Natural killer cell (primary cell): ENCODE data around the gene MAGEA1. TPM values are rescaled to one million over a fixed set of nuclear protein-coding genes. Genes with fewer than 3 reads are reported as not detected.

ENCODE experiments used
- ATAC-seq, 3 donors: fragments of 150-1000 bp in 2 of 3; fragments of 200-7000 bp in 1 of 3; cut with Tn5 transposase; 1 replicate in 1 of 3; 2 replicates in 2 of 3; pipeline ENCODE4 v1.10.0; 2021; ENCODE audit warnings: mild to moderate bottlenecking in 2 of 3, moderate library complexity in 2 of 3
- DNase-seq, 2 donors: peaks; one replicate each; pipeline versions ENCODE4 v3.0.0 to v3.0.0-alpha.2; 2013 to 2021; ENCODE audit warnings: mixed read lengths in 1 of 2
- H3K27ac ChIP-seq: one replicate; pipeline ENCODE4 v1.5.1; 2013; ENCODE audit warnings: mild to moderate bottlenecking, low read length
- H3K27me3 ChIP-seq: one replicate; pipeline ENCODE4 v1.6.1; 2013; ENCODE audit warnings: low read length; ENCODE audit not compliant: control insufficient read depth, insufficient read depth
- H3K36me3 ChIP-seq: one replicate; pipeline ENCODE4 v1.6.1; 2013; ENCODE audit warnings: low read length; ENCODE audit not compliant: control insufficient read depth, insufficient read depth
- H3K4me1 ChIP-seq: one replicate; pipeline ENCODE4 v1.6.1; 2013; ENCODE audit warnings: low read length; ENCODE audit not compliant: control insufficient read depth, insufficient read depth
- H3K4me3 ChIP-seq: one replicate; pipeline ENCODE4 v1.5.1; 2013; ENCODE audit warnings: low read length
- H3K9me3 ChIP-seq: one replicate; pipeline ENCODE4 v1.6.1; 2013; ENCODE audit warnings: low read length; ENCODE audit not compliant: control insufficient read depth, insufficient read depth
- H3K27ac Mint-ChIP-seq, 2 donors: one replicate each; pipeline ENCODE4 v1.8.0; 2022; ENCODE audit warnings: mild to moderate bottlenecking in 2 of 2, mixed read lengths in 2 of 2, moderate library complexity in 1 of 2
- H3K27me3 Mint-ChIP-seq, 2 donors: one replicate each; pipeline ENCODE4 v1.8.0; 2022; ENCODE audit warnings: low read depth in 2 of 2, mixed read lengths in 2 of 2
- H3K36me3 Mint-ChIP-seq: one replicate; pipeline ENCODE4 v1.8.0; 2022; ENCODE audit warnings: mixed read lengths
- H3K4me1 Mint-ChIP-seq, 2 donors: one replicate each; pipeline ENCODE4 v1.8.0; 2022; ENCODE audit warnings: mixed read lengths in 2 of 2
- H3K4me3 Mint-ChIP-seq: one replicate; pipeline ENCODE4 v1.8.0; 2022; ENCODE audit warnings: mild to moderate bottlenecking, moderate library complexity, mixed read lengths
- H3K9me3 Mint-ChIP-seq, 2 donors: one replicate each; pipeline ENCODE4 v1.8.0; 2022; ENCODE audit warnings: mixed read lengths in 2 of 2
- WGBS: methylation state at CpG from one replicate; pipeline ENCODE4 v1.1.7; 2013; ENCODE audit warnings: missing lambda C conversion rate; ENCODE audit not compliant: insufficient coverage; 5-methylcytosine and 5-hydroxymethylcytosine counted together
- intact Hi-C: fragments of 100-400 bp; cut with micrococcal nuclease; formaldehyde crosslinking; loops from one replicate; pipeline ENCODE4 v1.14.2; 2022
- total RNA-seq, 4 donors: library from RNA; stranded (reverse); fragments of 120-200 nt in 1 of 4; gene quantifications; one replicate each; pipeline versions ENCODE4 v1.2.3 to v1.2.4, GENCODE V29; 2013 to 2022
- TF ChIP-seq, protein P1 (sequence below): fragments of 200-600 bp; IDR thresholded peaks from one replicate; pipeline ENCODE4 v1.8.0; 2022; ENCODE audit warnings: antibody characterized with exemption

The MAGEA1 gene
- total RNA-seq, 3 donors from 2014 or later (not counting 1 experiment from before 2014, with no cell fraction given), result not detected

DNA sequence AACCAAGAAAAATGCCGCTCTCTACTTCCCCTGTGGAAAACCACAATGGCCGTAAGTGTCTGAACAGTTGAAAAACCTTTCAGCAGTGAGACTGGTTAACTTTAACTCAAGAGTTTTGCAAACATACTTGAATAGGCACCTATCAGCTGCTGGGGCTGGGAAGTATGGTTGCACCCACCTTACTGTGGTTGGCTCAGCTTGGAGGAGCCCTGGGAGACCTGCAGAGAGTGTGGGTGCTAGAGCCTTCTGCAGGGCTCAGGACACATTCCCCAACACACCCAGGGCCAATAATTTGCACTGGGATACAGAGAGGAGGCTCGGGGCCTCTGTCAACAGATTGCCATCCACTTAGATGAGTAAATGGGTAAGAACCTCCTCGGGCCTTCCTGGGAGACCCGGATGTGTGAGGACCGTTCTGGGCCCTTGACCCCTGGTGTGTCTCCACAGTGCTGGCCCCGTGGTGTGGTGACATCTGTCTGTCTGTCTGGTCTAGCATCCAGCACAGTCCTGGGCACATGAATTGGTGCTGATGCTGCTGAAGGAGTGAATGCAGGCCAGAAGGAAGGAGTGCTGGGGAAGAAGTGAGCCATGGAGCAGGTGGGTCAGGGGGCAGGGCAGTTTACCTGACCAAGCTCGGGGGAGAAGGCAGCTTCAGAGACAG is 46.5 kb downstream of the MAGEA1 start:
- no peak overlapping the region for H3K4me3 ChIP-seq
- no peak overlapping the region for H3K4me3 Mint-ChIP-seq
- DNase-seq (no peak), ATAC-seq (no peak)
- H3K27me3 ChIP-seq, result no peaks in the 10 kb centered on the region
- no peaks in the 10 kb centered on the region for H3K9me3 ChIP-seq
- TF ChIP-seq, protein P1, sequence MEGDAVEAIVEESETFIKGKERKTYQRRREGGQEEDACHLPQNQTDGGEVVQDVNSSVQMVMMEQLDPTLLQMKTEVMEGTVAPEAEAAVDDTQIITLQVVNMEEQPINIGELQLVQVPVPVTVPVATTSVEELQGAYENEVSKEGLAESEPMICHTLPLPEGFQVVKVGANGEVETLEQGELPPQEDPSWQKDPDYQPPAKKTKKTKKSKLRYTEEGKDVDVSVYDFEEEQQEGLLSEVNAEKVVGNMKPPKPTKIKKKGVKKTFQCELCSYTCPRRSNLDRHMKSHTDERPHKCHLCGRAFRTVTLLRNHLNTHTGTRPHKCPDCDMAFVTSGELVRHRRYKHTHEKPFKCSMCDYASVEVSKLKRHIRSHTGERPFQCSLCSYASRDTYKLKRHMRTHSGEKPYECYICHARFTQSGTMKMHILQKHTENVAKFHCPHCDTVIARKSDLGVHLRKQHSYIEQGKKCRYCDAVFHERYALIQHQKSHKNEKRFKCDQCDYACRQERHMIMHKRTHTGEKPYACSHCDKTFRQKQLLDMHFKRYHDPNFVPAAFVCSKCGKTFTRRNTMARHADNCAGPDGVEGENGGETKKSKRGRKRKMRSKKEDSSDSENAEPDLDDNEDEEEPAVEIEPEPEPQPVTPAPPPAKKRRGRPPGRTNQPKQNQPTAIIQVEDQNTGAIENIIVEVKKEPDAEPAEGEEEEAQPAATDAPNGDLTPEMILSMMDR, result no peak
- H3K27ac Mint-ChIP-seq, result no peak overlapping the region
- no peaks in the 10 kb centered on the region for H3K9me3 Mint-ChIP-seq
- H3K4me1 Mint-ChIP-seq, result peaks cover 0 to 10% of the 10 kb centered on the region in 2 donors
- no peaks in the 10 kb centered on the region for H3K36me3 Mint-ChIP-seq
- 89% methylated on average over 8 of the region's 8 CpGs for WGBS
- H3K36me3 ChIP-seq, result no peaks in the 10 kb centered on the region
- peaks cover 8 to 14% of the 10 kb centered on the region in 2 donors for H3K27me3 Mint-ChIP-seq
- no peaks in the 10 kb centered on the region for H3K4me1 ChIP-seq
- H3K27ac ChIP-seq, result no peak overlapping the region
- intact Hi-C loops, result no loop called here

DNA sequence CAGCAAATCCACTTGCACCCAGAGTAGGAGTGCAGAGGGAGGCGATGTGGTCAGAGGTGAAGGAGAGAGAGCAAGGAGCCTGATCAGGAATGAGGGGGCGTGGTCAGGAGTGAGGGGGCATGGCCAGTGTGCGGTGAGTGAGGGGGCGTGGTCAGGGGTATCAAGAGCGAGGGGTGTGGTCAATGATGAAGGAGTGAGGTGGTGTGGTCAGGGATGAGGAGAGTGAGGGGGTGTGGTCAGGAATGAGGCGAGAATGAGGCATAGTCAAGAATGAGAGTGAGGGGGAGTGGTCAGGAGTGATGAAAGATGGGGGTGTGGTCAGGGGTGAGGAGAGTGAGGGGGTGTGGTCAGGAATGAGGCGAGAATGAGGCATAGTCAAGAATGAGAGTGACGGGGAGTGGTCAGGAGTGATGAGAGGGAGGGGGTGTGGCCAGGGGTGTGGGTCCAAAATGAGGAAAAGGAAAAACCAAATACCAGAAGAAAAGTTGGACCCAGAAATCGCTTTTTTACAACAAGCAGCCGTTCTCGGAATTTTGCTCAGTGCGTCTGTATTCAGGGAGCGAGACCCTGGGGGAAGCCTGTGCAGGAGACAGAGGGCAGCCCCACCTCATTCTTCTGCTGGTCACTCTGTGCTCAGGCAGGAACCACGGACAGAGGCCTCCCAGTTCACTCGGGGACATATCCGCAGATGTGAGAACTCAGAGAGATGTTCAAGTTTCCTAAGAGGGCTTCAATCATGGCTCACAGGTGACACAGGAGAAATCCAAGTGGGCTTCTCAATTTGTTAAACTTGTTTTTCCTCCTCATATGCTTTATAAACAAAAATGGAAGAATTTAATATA is 47.5 kb downstream of the MAGEA1 start:
- H3K27me3 ChIP-seq, result no peaks in the 10 kb centered on the region
- intact Hi-C loops, result no loop called here
- WGBS, result 22% methylated on average over 14 of the region's 16 CpGs
- Mint-ChIP-seq H3K27ac (no peak overlapping the region), H3K4me1 (peaks cover 0 to 10% of the 10 kb centered on the region in 2 donors), H3K4me3 (no peak overlapping the region), H3K9me3 (no peaks in the 10 kb centered on the region), H3K27me3 (peaks cover 8 to 14% of the 10 kb centered on the region in 2 donors), H3K36me3 (no peaks in the 10 kb centered on the region)
- no peaks in the 10 kb centered on the region for H3K36me3 ChIP-seq
- H3K27ac ChIP-seq, result no peak overlapping the region
- ATAC-seq, result peak in 1 of 3 donors; percentile 18
- DNase-seq, result no peak
- no peaks in the 10 kb centered on the region for H3K9me3 ChIP-seq
- H3K4me3 ChIP-seq, result no peak overlapping the region
- TF ChIP-seq, protein P1, result no peak
- no peaks in the 10 kb centered on the region for H3K4me1 ChIP-seq

Other genes starting within 250 kb of the MAGEA1 start
- not detected for gene PNMA5, start 185.2 kb upstream of the MAGEA1 start, total RNA-seq
- 1 to 10 TPM; 3.1 to 4.2 (median 3.5) TPM for gene PNMA3, start 122.8 kb upstream of the MAGEA1 start, total RNA-seq
- gene PNMA6A, start 106.8 kb upstream of the MAGEA1 start, total RNA-seq, result under 1 TPM in 2 of 3 donors, not detected in 1; 0.12 to 0.28 TPM
- not detected for gene PNMA6F, start 142.5 kb downstream of the MAGEA1 start, total RNA-seq
- gene ZNF275, start 154.9 kb downstream of the MAGEA1 start, total RNA-seq, result 10 to 100 TPM in 2 of 3 donors, 1 to 10 TPM in 1; 9.1 to 17.4 (median 17.3) TPM
- gene PNMA6E, start 222.1 kb downstream of the MAGEA1 start, total RNA-seq, result not detected
- gene ZFP92, start 232.2 kb downstream of the MAGEA1 start, total RNA-seq, result 1 to 10 TPM; 1.6 to 3.3 (median 2.9) TPM